Measurements from ENCODE around the gene WNT6.
"Not testable (repeated sequence)": the region's sequence is repeated elsewhere in the genome, so short reads cannot be mapped to it uniquely, and the experiment has no call there.

Gene WNT6

GRCh38 chr2:218830526-218831306 lies 28.9 kb upstream of the WNT6 start:
- no peak for DNase-seq

GRCh38 chr2:218831378-218831990 lies 28.1 kb upstream of the WNT6 start, which contains the start of gene PRKAG3:
Gene PRKAG3 (minus strand): TSS chr2:218831803.
- no peak for DNase-seq

- no peak for DNase-seq
Observed at GRCh38 chr2:218832081-218832480, 27.5 kb upstream of the WNT6 start.

- no peak for DNase-seq
Observed at GRCh38 chr2:218832520-218832919, 27.1 kb upstream of the WNT6 start.

GRCh38 chr2:218833023-218833609 lies 26.5 kb upstream of the WNT6 start:
- DNase-seq = no peak

- DNase-seq = no peak
Observed at GRCh38 chr2:218834685-218835084, 24.9 kb upstream of the WNT6 start.

GRCh38 chr2:218837495-218837894 lies 22.1 kb upstream of the WNT6 start:
- DNase-seq = no peak

GRCh38 chr2:218839430-218839829 lies 20.2 kb upstream of the WNT6 start:
- DNase-seq = no peak

GRCh38 chr2:218839888-218840287 lies 19.7 kb upstream of the WNT6 start:
- DNase-seq = no peak

- DNase-seq = not testable (repeated sequence)
Observed at GRCh38 chr2:218844334-218844733, 15.3 kb upstream of the WNT6 start.

GRCh38 chr2:218846963-218847362 lies 12.6 kb upstream of the WNT6 start:
- DNase-seq = not testable (repeated sequence)

GRCh38 chr2:218849721-218850120 lies 9.9 kb upstream of the WNT6 start:
- no peak for DNase-seq

GRCh38 chr2:218850796-218851195 lies 8.8 kb upstream of the WNT6 start:
- DNase-seq = no peak

- DNase-seq = no peak
Observed at GRCh38 chr2:218851286-218851685, 8.3 kb upstream of the WNT6 start.

- DNase-seq = peak; percentile 58 to 67
Observed at GRCh38 chr2:218852911-218853667, 6.5 kb upstream of the WNT6 start.

- no peak for DNase-seq
Observed at GRCh38 chr2:218853766-218854165, 5.8 kb upstream of the WNT6 start.

GRCh38 chr2:218854860-218855259 lies 4.7 kb upstream of the WNT6 start:
- DNase-seq = no peak

- DNase-seq = no peak
Observed at GRCh38 chr2:218855305-218856166, 4.1 kb upstream of the WNT6 start.

- DNase-seq = no peak
Observed at GRCh38 chr2:218856167-218856895, 3.3 kb upstream of the WNT6 start.

- no peak for DNase-seq
Observed at GRCh38 chr2:218856896-218857243, 2.7 kb upstream of the WNT6 start.

- DNase-seq = no peak
Observed at GRCh38 chr2:218857371-218858137, 2.1 kb upstream of the WNT6 start.
